H1 (cell line): Measurements from ENCODE around the gene RAB5A. TPM values are rescaled to one million over a fixed set of nuclear protein-coding genes. Genes with fewer than 3 reads are reported as not detected.

Experiments
- GTF2F1 ChIP-seq: IDR thresholded peaks from 2 replicates; pipeline ENCODE4 v1.6.1; 2012; ENCODE audit warnings: low read depth, low read length, improper control_type of control experiment, borderline replicate concordance
- POLR2A ChIP-seq, 2 experiments: IDR thresholded peaks; 1 replicate in 1 of 2; 2 replicates in 1 of 2; pipeline ENCODE4 v1.6.1; 2011; ENCODE audit warnings: low read depth in 2 of 2, low read length in 2 of 2, mild to moderate bottlenecking in 2 of 2; ENCODE audit errors: control extremely low read depth in 1 of 2
- polyA plus RNA-seq, 7 experiments: library from polyadenylated mRNA; depleted of rRNA in 3 of 7; stranded (reverse) in 5 of 7; unstranded in 2 of 7; fragments of >200 nt in 5 of 7; fragments of 200-250 nt in 2 of 7; gene quantifications; 1 replicate in 5 of 7; 2 replicates in 1 of 7; 4 replicates in 1 of 7; pipeline versions ENCODE4 v1.2.1 to v1.2.3, GENCODE V29; 2011 to 2013; ENCODE audit warnings: missing spikeins in 2 of 7, mixed read lengths in 2 of 7
- total RNA-seq: library from RNA; stranded (reverse); fragmentation: NEBNext Ultra II Directional; extraction: Animal tissue kit (Norgen Biotek cat#: 25700); gene quantifications from 2 replicates; pipeline ENCODE4 v1.2.1, GENCODE V29; 2021
- TF ChIP-seq, protein P1 (sequence below): IDR thresholded peaks from 2 replicates; pipeline ENCODE4 v1.6.1; 2011; ENCODE audit warnings: low read length, improper control_type of control experiment

Gene RAB5A
- total and polyA plus RNA-seq, 2 of the 8 experiments (the other 6 are each of a cell fraction or from before 2014, with no cell fraction given) = 22.4 to 77.7 TPM

DNA sequence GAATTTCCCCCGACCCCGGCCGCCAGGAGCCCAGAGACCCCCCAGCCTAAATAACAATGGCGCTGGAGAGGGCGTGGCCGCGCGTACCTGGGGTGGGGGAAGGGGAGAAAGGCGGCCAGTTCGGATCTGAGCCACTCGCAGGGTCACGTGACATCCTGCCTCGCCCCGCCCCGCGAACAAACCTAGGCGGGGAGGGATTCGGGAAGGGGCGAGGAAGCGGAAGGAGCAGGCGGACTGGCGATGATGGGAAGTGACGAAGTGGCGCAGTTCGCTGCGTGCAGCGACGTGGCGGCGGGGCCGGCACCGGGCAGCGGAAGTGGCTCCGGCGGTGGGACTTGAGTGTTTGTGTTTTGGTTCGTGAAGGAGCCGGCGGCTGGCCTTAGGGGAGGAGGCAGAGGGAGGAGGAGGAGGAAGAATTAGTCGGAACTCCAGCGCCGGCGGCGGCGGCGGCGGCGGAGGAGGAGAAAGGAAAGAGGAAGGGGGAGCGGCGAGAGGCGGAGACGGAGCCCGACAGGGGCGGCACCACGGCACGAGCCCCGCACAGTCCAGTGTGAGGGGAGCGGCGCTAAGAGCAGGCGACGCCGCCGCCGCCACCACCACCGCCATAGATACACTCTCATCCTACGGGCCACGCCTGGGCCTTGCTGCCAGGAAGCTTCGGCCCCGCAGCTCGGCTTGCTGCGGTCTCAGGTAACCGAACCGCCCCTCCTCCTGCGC, at the start of gene RAB5A (continued):
- TF ChIP-seq POLR2A (IDR thresholded peaks at IDR 0.05; ENCODE audit: control extremely low read depth in 1 of 2, low read depth in 2 of 2, low read length in 2 of 2) = peak; percentile 72 to 74; a peak in 2 of 3 replicates
- TF ChIP-seq GTF2F1 = peak; percentile 89
- TF ChIP-seq, protein P1, sequence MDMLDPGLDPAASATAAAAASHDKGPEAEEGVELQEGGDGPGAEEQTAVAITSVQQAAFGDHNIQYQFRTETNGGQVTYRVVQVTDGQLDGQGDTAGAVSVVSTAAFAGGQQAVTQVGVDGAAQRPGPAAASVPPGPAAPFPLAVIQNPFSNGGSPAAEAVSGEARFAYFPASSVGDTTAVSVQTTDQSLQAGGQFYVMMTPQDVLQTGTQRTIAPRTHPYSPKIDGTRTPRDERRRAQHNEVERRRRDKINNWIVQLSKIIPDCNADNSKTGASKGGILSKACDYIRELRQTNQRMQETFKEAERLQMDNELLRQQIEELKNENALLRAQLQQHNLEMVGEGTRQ = peak; percentile 92
